Measurements from ENCODE around the gene PF4V1. TPM values are rescaled to one million over a fixed set of nuclear protein-coding genes. Genes with fewer than 3 reads are reported as not detected.
A peak's percentile ranks its signal among the peaks of the same experiment; 100 is the strongest.

Gene PF4V1
- total RNA-seq, 1 donor from 2014 or later = not detected

- intact Hi-C loops (cut with DNase I) = no loop called here
- no peak for DNase-seq (ENCODE audit: low spot score)
Observed at GRCh38 chr4:73868206-73869129, 15.4 kb downstream of the PF4V1 start.

GRCh38 chr4:73869130-73870055 lies 16.3 kb downstream of the PF4V1 start, which contains the start of gene CXCL1:
Gene CXCL1, plus strand, starts transcription at chr4:73869393. Its CDS starts 78 bp downstream, at chr4:73869471.
- intact Hi-C loops (cut with DNase I) = no loop called here
- DNase-seq (ENCODE audit: low spot score) = peak; percentile 75

- DNase-seq (ENCODE audit: low spot score) = peak; percentile 77
- intact Hi-C loops (cut with DNase I) = no loop called here
Observed at GRCh38 chr4:73870260-73870659, 17.2 kb downstream of the PF4V1 start.

DNA sequence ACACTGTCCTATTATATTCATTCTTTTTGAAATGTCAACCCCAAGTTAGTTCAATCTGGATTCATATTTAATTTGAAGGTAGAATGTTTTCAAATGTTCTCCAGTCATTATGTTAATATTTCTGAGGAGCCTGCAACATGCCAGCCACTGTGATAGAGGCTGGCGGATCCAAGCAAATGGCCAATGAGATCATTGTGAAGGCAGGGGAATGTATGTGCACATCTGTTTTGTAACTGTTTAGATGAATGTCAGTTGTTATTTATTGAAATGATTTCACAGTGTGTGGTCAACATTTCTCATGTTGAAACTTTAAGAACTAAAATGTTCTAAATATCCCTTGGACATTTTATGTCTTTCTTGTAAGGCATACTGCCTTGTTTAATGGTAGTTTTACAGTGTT lies 17.7 kb downstream of the PF4V1 start:
- DNase-seq (ENCODE audit: low spot score) = no peak
- intact Hi-C loops (cut with DNase I) = no loop called here

GRCh38 chr4:73871511-73872310 lies 18.6 kb downstream of the PF4V1 start:
- DNase-seq (ENCODE audit: low spot score) = no peak
- intact Hi-C loops (cut with DNase I) = no loop called here

DNA sequence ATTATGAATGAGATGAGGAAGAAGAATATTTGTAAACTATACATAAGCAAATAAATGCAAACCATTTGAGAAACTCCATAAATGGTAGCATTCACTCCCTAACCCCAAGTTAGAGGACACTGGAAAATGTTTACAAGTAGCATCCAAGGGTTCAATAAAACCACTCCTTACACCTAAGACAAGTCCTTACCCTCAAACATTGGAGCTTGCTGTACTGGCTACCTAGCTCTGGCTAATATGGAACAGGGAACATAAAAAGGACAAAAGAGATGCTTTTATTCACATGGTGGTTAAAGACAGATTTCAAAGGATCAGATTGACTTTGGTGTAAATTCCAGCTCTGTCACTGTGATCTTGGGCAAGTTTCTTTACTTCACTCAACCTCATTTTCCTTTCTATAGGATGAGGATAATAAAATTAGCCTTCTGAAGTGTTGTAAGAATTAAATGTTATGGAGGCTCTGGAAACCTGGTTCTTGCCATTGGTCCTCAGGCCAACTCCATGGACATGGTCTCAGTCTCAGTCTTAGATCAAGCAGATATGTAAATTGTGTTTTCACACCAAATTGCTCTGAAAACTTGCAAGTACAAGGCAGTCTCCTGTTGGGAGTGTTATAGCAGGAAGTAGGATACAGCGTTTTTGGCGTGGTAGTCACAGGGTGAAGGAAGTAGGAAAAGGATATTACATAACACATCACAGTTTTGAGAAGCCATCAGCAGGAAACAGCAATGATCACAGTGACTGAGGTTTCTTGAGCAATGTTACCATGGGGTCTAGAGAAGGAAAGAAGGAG lies 19.4 kb downstream of the PF4V1 start:
- no peak for DNase-seq (ENCODE audit: low spot score)
- intact Hi-C loops (cut with DNase I) = no loop called here

GRCh38 chr4:73874386-73874785 lies 21.3 kb downstream of the PF4V1 start:
- intact Hi-C loops (cut with DNase I) = no loop called here
- DNase-seq (ENCODE audit: low spot score) = no peak

DNA sequence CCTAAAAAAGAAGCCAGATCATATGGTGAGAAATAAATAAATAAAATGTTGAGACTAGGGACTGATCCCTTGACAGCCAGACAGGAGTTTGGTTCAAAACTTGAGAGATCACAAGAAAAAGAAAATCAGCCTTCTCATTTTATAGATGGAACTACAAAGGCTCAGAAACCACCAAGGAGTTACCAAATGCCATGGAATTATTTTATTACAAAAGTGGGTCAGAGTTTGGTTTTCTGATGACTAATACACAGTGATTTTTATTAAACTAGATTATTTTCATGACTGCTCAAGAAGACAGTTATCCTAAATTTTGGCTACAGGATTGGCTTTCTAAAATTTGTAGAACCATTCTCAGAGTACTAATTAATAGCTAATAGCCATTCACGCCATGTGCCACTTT lies 22.3 kb downstream of the PF4V1 start:
- no peak for DNase-seq (ENCODE audit: low spot score)
- intact Hi-C loops (cut with DNase I) = no loop called here

- no peak for DNase-seq (ENCODE audit: low spot score)
Observed at GRCh38 chr4:73883306-73883705, 30.2 kb downstream of the PF4V1 start.

GRCh38 chr4:73885574-73886267 lies 32.6 kb downstream of the PF4V1 start:
- intact Hi-C loops (cut with DNase I) = no loop called here
- no peak for DNase-seq (ENCODE audit: low spot score)

More at GRCh38 chr4:73883306-73883705, 30.2 kb downstream of the PF4V1 start:
- intact Hi-C loops (cut with DNase I) = no loop called here

GRCh38 chr4:73891326-73891725 lies 38.2 kb downstream of the PF4V1 start:
- intact Hi-C loops (cut with DNase I) = no loop called here
- DNase-seq (ENCODE audit: low spot score) = no peak

- intact Hi-C loops (cut with DNase I) = no loop called here
- no peak for DNase-seq (ENCODE audit: low spot score)
Observed at GRCh38 chr4:73891739-73892405, 38.8 kb downstream of the PF4V1 start.

GRCh38 chr4:73892966-73893365 lies 39.9 kb downstream of the PF4V1 start:
- no peak for DNase-seq (ENCODE audit: low spot score)

GRCh38 chr4:73894001-73894400 lies 40.9 kb downstream of the PF4V1 start:
- intact Hi-C loops (cut with DNase I) = no loop called here

More at GRCh38 chr4:73892966-73893365, 39.9 kb downstream of the PF4V1 start:
- intact Hi-C loops (cut with DNase I) = no loop called here

GRCh38 chr4:73895201-73896175 lies 42.4 kb downstream of the PF4V1 start:
- no peak for DNase-seq (ENCODE audit: low spot score)
- intact Hi-C loops (cut with DNase I) = no loop called here

More at GRCh38 chr4:73894001-73894400, 40.9 kb downstream of the PF4V1 start:
- no peak for DNase-seq (ENCODE audit: low spot score)

- intact Hi-C loops (cut with DNase I) = no loop called here
- no peak for DNase-seq (ENCODE audit: low spot score)
Observed at GRCh38 chr4:73896416-73896815, 43.3 kb downstream of the PF4V1 start.

All from cardiac septum (tissue), 1 donor.